OCI-LY3 (cell line): Measurements from ENCODE around the gene CYP1B1.

Experiments
- CTCF ChIP-seq: fragments of 200-600, 300-600 bp; sonication (generic); IDR thresholded peaks from 2 replicates; pipeline ENCODE4 v1.5.1; 2014; ENCODE audit warnings: antibody characterized with exemption, low read length, low read depth
- EZH2phosphoT487 ChIP-seq: fragments of 200-600 bp; shearing (Covaris generic); IDR thresholded peaks from 2 replicates; pipeline ENCODE4 v1.6.1; 2018; ENCODE audit warnings: antibody characterized with exemption, mixed run types, low read depth

- TF ChIP-seq CTCF, result no peak
- no peak for TF ChIP-seq EZH2phosphoT487
Measured at GRCh38 chr2:38017836-38018235, 58.1 kb downstream of the CYP1B1 start.
